Stomach (tissue), 4 donors: ENCODE results near the gene CENPX.
A peak's percentile ranks its signal among the peaks of the same experiment; 100 is the strongest.

Source experiments
- EP300 ChIP-seq: sonication (generic); formaldehyde crosslinking; IDR thresholded peaks from one replicate; pipeline ENCODE4 v1.6.1; 2017; ENCODE audit warnings: antibody characterized with exemption
- POLR2AphosphoS5 ChIP-seq, 3 donors: sonication (generic); formaldehyde crosslinking; IDR thresholded peaks; one replicate each; pipeline ENCODE4 v1.6.1; 2016; ENCODE audit warnings: antibody characterized with exemption in 3 of 3
- TF ChIP-seq, protein P1 (sequence below), 7 experiments: fragments of 450-650 bp in 4 of 7; fragments of 200-600 bp in 3 of 7; sonication (generic) in 3 of 7; IDR thresholded peaks; one replicate each; pipeline ENCODE4 v1.5.1; 2016 to 2019; ENCODE audit warnings: antibody characterized with exemption in 7 of 7, control low read depth in 2 of 7, mild to moderate bottlenecking in 1 of 7

GRCh38 chr17:82030470-82031302 is 8.0 kb upstream of the CENPX start:
- TF ChIP-seq, protein P1, sequence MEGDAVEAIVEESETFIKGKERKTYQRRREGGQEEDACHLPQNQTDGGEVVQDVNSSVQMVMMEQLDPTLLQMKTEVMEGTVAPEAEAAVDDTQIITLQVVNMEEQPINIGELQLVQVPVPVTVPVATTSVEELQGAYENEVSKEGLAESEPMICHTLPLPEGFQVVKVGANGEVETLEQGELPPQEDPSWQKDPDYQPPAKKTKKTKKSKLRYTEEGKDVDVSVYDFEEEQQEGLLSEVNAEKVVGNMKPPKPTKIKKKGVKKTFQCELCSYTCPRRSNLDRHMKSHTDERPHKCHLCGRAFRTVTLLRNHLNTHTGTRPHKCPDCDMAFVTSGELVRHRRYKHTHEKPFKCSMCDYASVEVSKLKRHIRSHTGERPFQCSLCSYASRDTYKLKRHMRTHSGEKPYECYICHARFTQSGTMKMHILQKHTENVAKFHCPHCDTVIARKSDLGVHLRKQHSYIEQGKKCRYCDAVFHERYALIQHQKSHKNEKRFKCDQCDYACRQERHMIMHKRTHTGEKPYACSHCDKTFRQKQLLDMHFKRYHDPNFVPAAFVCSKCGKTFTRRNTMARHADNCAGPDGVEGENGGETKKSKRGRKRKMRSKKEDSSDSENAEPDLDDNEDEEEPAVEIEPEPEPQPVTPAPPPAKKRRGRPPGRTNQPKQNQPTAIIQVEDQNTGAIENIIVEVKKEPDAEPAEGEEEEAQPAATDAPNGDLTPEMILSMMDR (IDR thresholded peaks at IDR 0.05), result peak in 5 of 7 experiments; percentile 89 to 95 (median 92)
- no peak for TF ChIP-seq EP300
- peak in 2 of 3 donors; percentile 49 to 82 for TF ChIP-seq POLR2AphosphoS5 (IDR thresholded peaks at IDR 0.05)
